ENCODE results near the gene GSX1.
A peak's percentile ranks its signal among the peaks of the same experiment; 100 is the strongest.

GSX1 gene

GRCh38 chr13:27826379-27827353, 34.4 kb downstream of the GSX1 start (continued):
- TF ChIP-seq ZNF112 (tag by site-specific recombination; IDR thresholded peaks at IDR 0.05): no peak
- TF ChIP-seq ZBTB17 (tag by site-specific recombination; IDR thresholded peaks at IDR 0.05): peak; percentile 63
- TF ChIP-seq ZBTB21 (tag by site-specific recombination; IDR thresholded peaks at IDR 0.05): peak; percentile 73; the same call in 1 of the 2 replicates
- TF ChIP-seq REPIN1 (tag by site-specific recombination; IDR thresholded peaks at IDR 0.05; ENCODE audit: low read depth): no peak
- TF ChIP-seq ZNF394 (tag by site-specific recombination; IDR thresholded peaks at IDR 0.05; ENCODE audit: borderline replicate concordance): 0 out of 2 replicates have a peak, but pooled peaks have one; percentile 47
- no peak for TF ChIP-seq ZNF26 (tag by site-specific recombination; IDR thresholded peaks at IDR 0.05)
- 0 out of 2 replicates have a peak, but pooled peaks have one; percentile 33 for TF ChIP-seq SP3 (tag by site-specific recombination; IDR thresholded peaks at IDR 0.05)
- TF ChIP-seq PBX3 (CRISPR knock-in tag; IDR thresholded peaks at IDR 0.05): no peak
- TF ChIP-seq MZF1 (tag by site-specific recombination; IDR thresholded peaks at IDR 0.05; ENCODE audit: borderline replicate concordance): no peak
- TF ChIP-seq ZNF701 (tag by site-specific recombination; IDR thresholded peaks at IDR 0.05): no peak
- no peak for TF ChIP-seq KLF9 (tag by site-specific recombination; IDR thresholded peaks at IDR 0.05; ENCODE audit: low read depth)
- peak; percentile 72 for TF ChIP-seq PRDM10 (tag by site-specific recombination; IDR thresholded peaks at IDR 0.05)
- no peak for TF ChIP-seq ZNF132 (tag by site-specific recombination; IDR thresholded peaks at IDR 0.05; ENCODE audit: borderline replicate concordance)
- no peak for TF ChIP-seq ZNF302 (tag by site-specific recombination; IDR thresholded peaks at IDR 0.05; ENCODE audit: low read depth)
- TF ChIP-seq TCF7L2 (IDR thresholded peaks at IDR 0.05; ENCODE audit: borderline replicate concordance, low read depth, low read length): no peak
- TF ChIP-seq ZNF23 (tag by site-specific recombination; IDR thresholded peaks at IDR 0.05; ENCODE audit: borderline replicate concordance): no peak
- 0 out of 2 replicates have a peak, but pooled peaks have one; percentile 50 for TF ChIP-seq ZNF24 (tag by site-specific recombination; IDR thresholded peaks at IDR 0.05)
- TF ChIP-seq ZNF544 (tag by site-specific recombination; IDR thresholded peaks at IDR 0.05): no peak
- TF ChIP-seq ZIC2 (tag by site-specific recombination; IDR thresholded peaks at IDR 0.05): peak; percentile 27; the same call in 1 of the 2 replicates
- peak; percentile 83 for TF ChIP-seq ZNF335 (tag by site-specific recombination; conservative IDR thresholded peaks at IDR 0.05)
- TF ChIP-seq ZNF621 (tag by site-specific recombination; IDR thresholded peaks at IDR 0.05): no peak
- TF ChIP-seq HOXC10 (CRISPR knock-in tag; IDR thresholded peaks at IDR 0.05): no peak
- no peak for TF ChIP-seq ZNF768 (tag by site-specific recombination; IDR thresholded peaks at IDR 0.05)
- no peak for TF ChIP-seq ZNF221 (tag by site-specific recombination; IDR thresholded peaks at IDR 0.05; ENCODE audit: borderline replicate concordance)
- TF ChIP-seq INSM2 (tag by site-specific recombination; IDR thresholded peaks at IDR 0.05): peak; percentile 86
- TF ChIP-seq ZNF324 (tag by site-specific recombination; IDR thresholded peaks at IDR 0.05): 0 out of 2 replicates have a peak, but pooled peaks have one; percentile 30
- no peak for TF ChIP-seq ZNF292 (tag by site-specific recombination; IDR thresholded peaks at IDR 0.05; ENCODE audit: borderline replicate concordance, low read depth)
- no peak for TF ChIP-seq ZNF585B (tag by site-specific recombination; IDR thresholded peaks at IDR 0.05)
- no peak for TF ChIP-seq GLI4 (tag by site-specific recombination; IDR thresholded peaks at IDR 0.05)
- TF ChIP-seq GLIS1 (tag by site-specific recombination; IDR thresholded peaks at IDR 0.05): peak; percentile 57
- TF ChIP-seq ZNF37A (tag by site-specific recombination; IDR thresholded peaks at IDR 0.05): no peak
